ENCODE results near the gene MGAT5.

The MGAT5 gene

GRCh38 chr2:134435505-134435904 lies 181.6 kb downstream of the MGAT5 start (continued):
- TF ChIP-seq ZBTB49 (tag by site-specific recombination; IDR thresholded peaks at IDR 0.05; ENCODE audit: low read depth) = no peak
- no peak for TF ChIP-seq ZNF658 (tag by site-specific recombination; IDR thresholded peaks at IDR 0.05)
- TF ChIP-seq ZNF837 (tag by site-specific recombination; IDR thresholded peaks at IDR 0.05) = no peak
- TF ChIP-seq SETDB1 (IDR thresholded peaks at IDR 0.05; ENCODE audit: insufficient read length, low read length) = no peak
- TF ChIP-seq ZNF354C (tag by site-specific recombination; IDR thresholded peaks at IDR 0.05; ENCODE audit: borderline replicate concordance, low read depth) = no peak

- H3K36me3 ChIP-seq (ENCODE audit: control insufficient read depth in 2 of 2, insufficient read depth in 1 of 2, low read length in 2 of 2) = peaks cover 0 to 34% of the 10 kb centered on the region in 2 experiments; a peak in 2 of 3 replicates
- no peaks in the 10 kb centered on the region for H3K9me3 ChIP-seq (ENCODE audit: control insufficient read depth, insufficient read depth, low read depth, low read length)
- no peak overlapping the region for H3K27ac ChIP-seq (ENCODE audit: extremely low read depth, low read depth, low read length)
- no peak overlapping the region for H3K4me3 ChIP-seq (ENCODE audit: low read depth, low read length)
- ChIA-PET POLR2A (no interaction called here), CTCF (interaction anchor here (0.6 to 2.0 kb wide), 6 partner anchors 12 to 585 kb away, joined by 3 to 10 read pairs (median 5); no protein-coding TSS in a partner anchor)
- H3K4me1 ChIP-seq (ENCODE audit: control insufficient read depth, insufficient read depth, low read length) = no peaks in the 10 kb centered on the region
- TF ChIP-seq ZNF391 (tag by site-specific recombination; IDR thresholded peaks at IDR 0.05; ENCODE audit: borderline replicate concordance, low read depth) (no peak), ZNF341 (tag by site-specific recombination; IDR thresholded peaks at IDR 0.05; ENCODE audit: low read depth) (no peak), ZNF184 (tag by site-specific recombination; IDR thresholded peaks at IDR 0.05) (no peak), ZNF776 (tag by site-specific recombination; IDR thresholded peaks at IDR 0.05; ENCODE audit: borderline replicate concordance) (no peak)
Observed at GRCh38 chr2:134435936-134436335, 182.1 kb downstream of the MGAT5 start.

GRCh38 chr2:134436706-134437105 lies 182.8 kb downstream of the MGAT5 start:
- no peaks in the 10 kb centered on the region for H3K4me1 ChIP-seq (ENCODE audit: control insufficient read depth, insufficient read depth, low read length)
- H3K9me3 ChIP-seq (ENCODE audit: control insufficient read depth, insufficient read depth, low read depth, low read length) = no peaks in the 10 kb centered on the region
- POLR2A ChIA-PET = no interaction called here
- TF ChIP-seq ZNF623 (tag by site-specific recombination; IDR thresholded peaks at IDR 0.05) = no peak
- H3K27ac ChIP-seq (ENCODE audit: extremely low read depth, low read depth, low read length) = no peak overlapping the region
- H3K36me3 ChIP-seq (ENCODE audit: control insufficient read depth in 2 of 2, insufficient read depth in 1 of 2, low read length in 2 of 2) = peaks cover 0 to 29% of the 10 kb centered on the region in 2 experiments; a peak in 2 of 3 replicates
- CTCF ChIA-PET = interaction anchor here (0.6 to 2.0 kb wide), 4 partner anchors 11 to 191 kb away, joined by 3 to 10 read pairs (median 4); no protein-coding TSS in a partner anchor
- no peak overlapping the region for H3K4me3 ChIP-seq (ENCODE audit: low read depth, low read length)

- no peak for TF ChIP-seq ZBTB48 (tag by site-specific recombination; IDR thresholded peaks at IDR 0.05)
- TF ChIP-seq ZNF335 (tag by site-specific recombination; conservative IDR thresholded peaks at IDR 0.05) = no peak
- TF ChIP-seq ZNF645 (tag by site-specific recombination; IDR thresholded peaks at IDR 0.05) = no peak
- TF ChIP-seq EGR2 (tag by site-specific recombination; IDR thresholded peaks at IDR 0.05; ENCODE audit: low read depth) = no peak
- no peak for TF ChIP-seq ZNF18 (tag by site-specific recombination; IDR thresholded peaks at IDR 0.05)
- TF ChIP-seq ZNF239 (tag by site-specific recombination; IDR thresholded peaks at IDR 0.05) = no peak
- Histone ChIP-seq H3K9me3 (ENCODE audit: control insufficient read depth, insufficient read depth, low read depth, low read length) (no peaks in the 10 kb centered on the region), H3K4me1 (ENCODE audit: control insufficient read depth, insufficient read depth, low read length) (no peaks in the 10 kb centered on the region), H3K36me3 (ENCODE audit: control insufficient read depth in 2 of 2, insufficient read depth in 1 of 2, low read length in 2 of 2) (peaks cover 0 to 24% of the 10 kb centered on the region in 2 experiments; a peak in 2 of 3 replicates), H3K27ac (ENCODE audit: extremely low read depth, low read depth, low read length) (no peak overlapping the region), H3K4me3 (ENCODE audit: low read depth, low read length) (no peak overlapping the region)
- ChIA-PET CTCF (interaction anchor here (0.5 to 1.4 kb wide), 3 partner anchors 13 to 919 kb away, joined by 3 to 6 read pairs (median 4); no protein-coding TSS in a partner anchor), POLR2A (no interaction called here)
Observed at GRCh38 chr2:134438371-134438770, 184.5 kb downstream of the MGAT5 start.
